ENCODE results near the gene KRTAP5-11. TPM values are rescaled to one million over a fixed set of nuclear protein-coding genes. Genes with fewer than 3 reads are reported as not detected.
A peak's percentile ranks its signal among the peaks of the same experiment; 100 is the strongest.
"Not testable (repeated sequence)": the region's sequence is repeated elsewhere in the genome, so short reads cannot be mapped to it uniquely, and the experiment has no call there.

The KRTAP5-11 gene
- total and polyA plus RNA-seq, 2 experiments from 2014 or later: not detected

DNA sequence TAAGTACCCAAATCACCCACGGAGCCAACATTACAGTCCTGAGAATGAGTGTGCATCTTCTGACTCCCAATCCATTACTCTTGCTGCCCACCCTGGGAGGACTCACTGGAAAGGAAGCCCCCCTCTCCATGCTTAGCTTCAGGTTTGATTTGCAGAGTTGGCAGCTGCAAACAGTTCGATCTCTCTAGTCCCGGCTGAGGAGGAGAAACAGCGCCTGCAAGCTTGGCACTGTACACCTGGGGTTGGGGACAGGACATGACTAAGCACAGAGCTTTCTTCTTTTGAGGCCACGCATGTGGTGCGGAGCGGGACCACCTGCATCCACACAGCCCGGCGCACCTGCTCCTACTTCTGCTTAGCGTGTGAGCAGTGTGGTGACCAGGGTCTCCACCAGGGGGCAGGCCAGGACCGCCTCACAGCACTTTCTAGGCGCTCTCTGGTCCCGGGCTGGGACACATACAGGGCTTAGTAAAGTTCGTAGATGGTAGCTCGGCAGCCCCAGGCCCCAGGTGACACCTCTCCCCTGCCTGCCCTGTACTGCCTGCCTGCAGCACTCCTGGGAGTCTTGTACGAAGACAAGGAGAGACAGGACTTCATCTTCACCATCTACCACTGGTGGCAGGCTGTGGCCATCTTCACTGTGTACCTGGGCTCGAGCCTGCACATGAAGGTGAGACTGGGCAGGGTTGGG is 22.3 kb upstream of the KRTAP5-11 start:
- H3K27ac ChIP-seq; H3K4me1 ChIP-seq (ENCODE audit: insufficient read depth); H4K20me1 ChIP-seq (ENCODE audit: insufficient read depth, poor library complexity, severe bottlenecking); H2AFZ ChIP-seq; DNase-seq (ENCODE audit: low spot score); H3K4me2 ChIP-seq; H3K9me2 ChIP-seq (replicated peaks; ENCODE audit: insufficient read depth); H3K79me2 ChIP-seq; H3K4me3 ChIP-seq; H3K36me3 ChIP-seq (replicated peaks; ENCODE audit: insufficient read depth, low read depth); H3K9me3 ChIP-seq (ENCODE audit: low read depth): not testable (repeated sequence)
- WGBS (ENCODE audit: low lambda C conversion rate, missing lambda C conversion rate): 29% methylated on average over 10 of the region's 17 CpGs
- peaks cover 18% of the 10 kb centered on the region for H3K27me3 ChIP-seq
- TF ChIP-seq, protein P1, sequence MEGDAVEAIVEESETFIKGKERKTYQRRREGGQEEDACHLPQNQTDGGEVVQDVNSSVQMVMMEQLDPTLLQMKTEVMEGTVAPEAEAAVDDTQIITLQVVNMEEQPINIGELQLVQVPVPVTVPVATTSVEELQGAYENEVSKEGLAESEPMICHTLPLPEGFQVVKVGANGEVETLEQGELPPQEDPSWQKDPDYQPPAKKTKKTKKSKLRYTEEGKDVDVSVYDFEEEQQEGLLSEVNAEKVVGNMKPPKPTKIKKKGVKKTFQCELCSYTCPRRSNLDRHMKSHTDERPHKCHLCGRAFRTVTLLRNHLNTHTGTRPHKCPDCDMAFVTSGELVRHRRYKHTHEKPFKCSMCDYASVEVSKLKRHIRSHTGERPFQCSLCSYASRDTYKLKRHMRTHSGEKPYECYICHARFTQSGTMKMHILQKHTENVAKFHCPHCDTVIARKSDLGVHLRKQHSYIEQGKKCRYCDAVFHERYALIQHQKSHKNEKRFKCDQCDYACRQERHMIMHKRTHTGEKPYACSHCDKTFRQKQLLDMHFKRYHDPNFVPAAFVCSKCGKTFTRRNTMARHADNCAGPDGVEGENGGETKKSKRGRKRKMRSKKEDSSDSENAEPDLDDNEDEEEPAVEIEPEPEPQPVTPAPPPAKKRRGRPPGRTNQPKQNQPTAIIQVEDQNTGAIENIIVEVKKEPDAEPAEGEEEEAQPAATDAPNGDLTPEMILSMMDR (IDR thresholded peaks at IDR 0.05; ENCODE audit: poor library complexity): peak; percentile 50

DNA sequence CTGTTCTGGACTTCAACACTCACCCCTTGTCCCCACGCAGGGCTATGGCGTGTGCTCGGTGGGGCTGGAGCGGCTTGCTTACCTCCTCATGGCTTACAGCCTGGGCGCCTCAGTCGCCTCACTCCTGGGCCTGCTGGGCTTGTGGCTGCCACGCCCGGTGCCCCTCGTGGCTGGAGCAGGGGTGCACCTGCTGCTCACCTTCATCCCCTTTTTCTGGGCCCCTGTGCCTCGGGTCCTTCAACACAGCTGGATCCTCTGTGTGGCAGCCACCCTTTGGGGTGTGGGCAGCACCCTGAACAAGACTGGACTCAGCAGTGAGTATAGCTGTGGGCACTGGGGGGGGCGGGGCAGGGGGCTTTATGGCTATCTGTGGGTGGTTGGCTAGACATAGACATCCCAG is 20.5 kb upstream of the KRTAP5-11 start:
- H3K27ac ChIP-seq; DNase-seq (ENCODE audit: low spot score); H3K79me2 ChIP-seq; H3K4me1 ChIP-seq (ENCODE audit: insufficient read depth); H3K9me3 ChIP-seq (ENCODE audit: low read depth); H4K20me1 ChIP-seq (ENCODE audit: insufficient read depth, poor library complexity, severe bottlenecking); H3K4me3 ChIP-seq; H3K36me3 ChIP-seq (replicated peaks; ENCODE audit: insufficient read depth, low read depth); H3K9me2 ChIP-seq (replicated peaks; ENCODE audit: insufficient read depth); H2AFZ ChIP-seq; H3K4me2 ChIP-seq: not testable (repeated sequence)
- H3K27me3 ChIP-seq: peaks cover 13% of the 10 kb centered on the region
- 83% methylated on average over 10 of the region's 11 CpGs for WGBS (ENCODE audit: low lambda C conversion rate, missing lambda C conversion rate)

DNA sequence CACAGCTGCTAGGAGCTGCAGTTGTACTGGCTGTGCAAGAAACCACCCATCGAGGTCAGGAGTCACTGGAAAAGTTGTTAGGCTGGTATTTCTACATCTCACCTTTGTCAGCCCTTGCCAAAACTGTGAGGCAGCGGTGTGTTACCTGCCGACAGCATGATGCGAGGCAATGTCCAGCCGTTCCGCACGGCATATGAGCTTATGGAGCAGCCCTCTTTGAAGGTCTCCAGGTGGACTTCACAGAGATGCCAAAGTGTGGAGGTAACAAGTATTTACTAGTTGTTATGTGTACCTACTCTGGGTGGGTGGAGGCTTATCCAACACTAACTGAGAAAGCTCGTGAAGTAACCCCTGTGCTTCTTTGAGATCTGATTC is 6.9 kb upstream of the KRTAP5-11 start:
- H3K4me1 ChIP-seq (ENCODE audit: insufficient read depth): peaks cover 15% of the 10 kb centered on the region
- H3K27me3 ChIP-seq; H3K79me2 ChIP-seq; H3K9me2 ChIP-seq (replicated peaks; ENCODE audit: insufficient read depth); H3K4me3 ChIP-seq; H3K9me3 ChIP-seq (ENCODE audit: low read depth); DNase-seq (ENCODE audit: low spot score); H3K27ac ChIP-seq; H2AFZ ChIP-seq; H4K20me1 ChIP-seq (ENCODE audit: insufficient read depth, poor library complexity, severe bottlenecking); H3K36me3 ChIP-seq (replicated peaks; ENCODE audit: insufficient read depth, low read depth); H3K4me2 ChIP-seq: not testable (repeated sequence)
- WGBS (ENCODE audit: low lambda C conversion rate, missing lambda C conversion rate): 65% methylated on average over 8 of the region's 8 CpGs

DNA sequence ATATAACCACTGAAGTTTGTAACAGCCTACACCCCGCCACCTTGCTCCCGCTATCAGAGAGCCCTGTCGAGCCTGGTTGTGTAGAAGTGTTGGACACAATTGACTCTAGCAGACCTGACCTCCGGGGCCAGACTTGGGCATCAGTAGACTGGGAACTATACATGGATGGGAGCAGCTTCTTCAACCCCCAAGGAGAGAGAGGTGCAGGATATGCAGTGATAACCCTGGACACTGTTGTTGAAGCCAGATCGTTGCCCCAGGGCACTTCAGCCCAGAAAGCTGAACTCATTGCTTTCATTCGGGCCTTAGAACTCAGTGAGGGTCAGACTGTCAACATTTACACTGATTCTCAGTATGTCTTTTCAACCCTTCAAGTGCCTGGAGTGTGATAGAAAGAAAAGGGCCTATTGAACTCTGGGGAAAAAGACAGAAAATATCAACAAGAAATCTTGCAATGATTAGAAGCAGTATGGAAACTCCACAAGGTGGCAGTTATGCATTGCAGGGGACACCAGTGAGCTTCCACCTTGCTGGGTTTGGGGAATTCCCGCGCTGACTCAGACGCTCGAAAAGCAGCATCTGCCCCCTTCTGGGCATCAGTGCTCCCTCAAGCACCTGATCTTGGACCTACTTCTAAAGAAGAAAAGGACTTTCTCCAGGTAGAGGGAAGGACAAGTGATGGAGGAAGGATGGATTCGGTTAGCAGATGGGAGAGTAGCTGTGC is 6.3 kb upstream of the KRTAP5-11 start:
- H3K36me3 ChIP-seq (replicated peaks; ENCODE audit: insufficient read depth, low read depth); H3K9me3 ChIP-seq (ENCODE audit: low read depth); H3K79me2 ChIP-seq; H3K27me3 ChIP-seq; H2AFZ ChIP-seq; DNase-seq (ENCODE audit: low spot score); H4K20me1 ChIP-seq (ENCODE audit: insufficient read depth, poor library complexity, severe bottlenecking); H3K4me3 ChIP-seq; H3K9me2 ChIP-seq (replicated peaks; ENCODE audit: insufficient read depth); H3K4me2 ChIP-seq: not testable (repeated sequence)
- Histone ChIP-seq H3K27ac (peak overlapping the region; percentile 89), H3K4me1 (ENCODE audit: insufficient read depth) (peaks cover 15% of the 10 kb centered on the region)
- TF ChIP-seq, protein P1 (IDR thresholded peaks at IDR 0.05; ENCODE audit: poor library complexity): peak; percentile 27
- WGBS (ENCODE audit: low lambda C conversion rate, missing lambda C conversion rate): 53% methylated on average over 11 of the region's 11 CpGs

DNA sequence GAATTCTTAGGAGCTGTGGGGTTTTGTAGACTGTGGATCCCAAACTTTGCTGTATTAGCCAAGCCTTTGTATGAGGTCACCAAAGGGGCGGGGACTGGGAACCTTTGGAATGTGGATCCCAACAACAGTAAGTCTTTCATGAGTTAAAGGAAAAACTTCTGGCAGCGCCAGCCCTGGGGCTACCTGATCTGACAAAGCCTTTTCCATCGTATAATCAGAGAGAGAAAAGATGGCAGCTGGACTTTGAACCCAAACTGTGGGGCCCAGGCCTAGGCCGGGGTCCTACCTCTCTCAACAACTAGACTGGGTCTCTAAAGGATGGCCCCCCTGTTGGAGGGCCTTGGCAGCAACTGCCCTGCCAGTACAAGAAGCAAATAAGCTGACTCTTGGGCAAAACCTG is 5.6 kb upstream of the KRTAP5-11 start:
- not testable (repeated sequence) for H3K4me2 ChIP-seq; H3K79me2 ChIP-seq; H2AFZ ChIP-seq; H3K27me3 ChIP-seq; H3K9me3 ChIP-seq (ENCODE audit: low read depth); H3K9me2 ChIP-seq (replicated peaks; ENCODE audit: insufficient read depth); H3K4me3 ChIP-seq; H3K36me3 ChIP-seq (replicated peaks; ENCODE audit: insufficient read depth, low read depth); H4K20me1 ChIP-seq (ENCODE audit: insufficient read depth, poor library complexity, severe bottlenecking)
- 40% methylated on average over 4 of the region's 4 CpGs for WGBS (ENCODE audit: low lambda C conversion rate, missing lambda C conversion rate)
- DNase-seq (ENCODE audit: low spot score): peak; percentile 56
- H3K4me1 ChIP-seq (ENCODE audit: insufficient read depth): peaks cover 15% of the 10 kb centered on the region
- H3K27ac ChIP-seq: peak overlapping the region; percentile 89

DNA sequence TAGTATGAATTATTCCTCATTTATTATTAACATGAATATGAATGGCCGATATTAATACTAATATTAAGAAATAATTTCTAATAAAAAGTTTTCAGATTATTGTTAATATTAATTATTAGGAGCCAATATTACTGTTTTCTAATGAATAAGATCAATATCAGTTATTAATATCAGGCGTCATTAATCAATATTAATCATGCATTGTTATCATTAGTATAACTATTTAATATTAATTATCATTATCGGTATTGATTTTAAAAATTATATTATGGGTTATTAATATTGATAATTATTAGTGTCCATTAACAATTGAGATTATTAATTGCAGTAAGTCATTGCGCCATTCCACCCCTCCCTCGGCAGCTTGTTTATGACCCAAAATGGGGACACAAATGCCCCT is 3.0 kb upstream of the KRTAP5-11 start:
- not testable (repeated sequence) for H3K4me3 ChIP-seq; H3K27me3 ChIP-seq; H3K36me3 ChIP-seq (replicated peaks; ENCODE audit: insufficient read depth, low read depth); H3K9me2 ChIP-seq (replicated peaks; ENCODE audit: insufficient read depth); H3K27ac ChIP-seq; H4K20me1 ChIP-seq (ENCODE audit: insufficient read depth, poor library complexity, severe bottlenecking); DNase-seq (ENCODE audit: low spot score); H3K4me2 ChIP-seq; H3K9me3 ChIP-seq (ENCODE audit: low read depth); H3K79me2 ChIP-seq; H2AFZ ChIP-seq
- WGBS (ENCODE audit: low lambda C conversion rate, missing lambda C conversion rate): 96% methylated on average over 5 of the region's 5 CpGs
- peaks cover 15% of the 10 kb centered on the region for H3K4me1 ChIP-seq (ENCODE audit: insufficient read depth)

DNA sequence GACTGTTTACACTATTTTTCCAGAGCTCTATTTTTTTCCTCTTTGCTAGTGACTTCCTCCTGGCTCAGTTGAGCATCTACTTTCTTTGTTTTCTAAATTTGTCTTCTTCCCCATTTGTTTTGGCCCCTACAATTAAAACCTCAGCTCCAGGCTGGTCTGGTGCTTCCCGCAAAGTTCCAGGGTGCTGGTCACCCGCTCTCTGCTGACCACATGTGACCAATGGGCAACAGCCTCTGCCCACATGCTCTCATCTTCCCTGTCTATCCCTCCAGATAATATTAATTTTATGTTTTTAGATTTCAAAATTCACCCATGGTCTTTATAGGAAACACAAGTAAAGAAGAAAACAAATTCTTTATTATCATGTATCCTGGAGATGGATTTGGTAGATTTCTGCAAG is 294 bp upstream of the KRTAP5-11 start:
- H3K4me3 ChIP-seq; H3K27me3 ChIP-seq; H3K9me2 ChIP-seq (replicated peaks; ENCODE audit: insufficient read depth); H4K20me1 ChIP-seq (ENCODE audit: insufficient read depth, poor library complexity, severe bottlenecking); H3K9me3 ChIP-seq (ENCODE audit: low read depth); H3K4me2 ChIP-seq; H3K36me3 ChIP-seq (replicated peaks; ENCODE audit: insufficient read depth, low read depth); H2AFZ ChIP-seq; H3K4me1 ChIP-seq (ENCODE audit: insufficient read depth); H3K79me2 ChIP-seq; DNase-seq (ENCODE audit: low spot score); H3K27ac ChIP-seq: not testable (repeated sequence)
- WGBS (ENCODE audit: low lambda C conversion rate, missing lambda C conversion rate): 91% methylated on average over 2 of the region's 2 CpGs

Measured in hepatocyte (in vitro differentiated cells).